ENCODE data around the gene PSTPIP2. TPM values are rescaled to one million over a fixed set of nuclear protein-coding genes. Genes with fewer than 3 reads are reported as not detected.

The PSTPIP2 gene
- total RNA-seq, 1 experiment from 2014 or later = 1.9 TPM

DNA sequence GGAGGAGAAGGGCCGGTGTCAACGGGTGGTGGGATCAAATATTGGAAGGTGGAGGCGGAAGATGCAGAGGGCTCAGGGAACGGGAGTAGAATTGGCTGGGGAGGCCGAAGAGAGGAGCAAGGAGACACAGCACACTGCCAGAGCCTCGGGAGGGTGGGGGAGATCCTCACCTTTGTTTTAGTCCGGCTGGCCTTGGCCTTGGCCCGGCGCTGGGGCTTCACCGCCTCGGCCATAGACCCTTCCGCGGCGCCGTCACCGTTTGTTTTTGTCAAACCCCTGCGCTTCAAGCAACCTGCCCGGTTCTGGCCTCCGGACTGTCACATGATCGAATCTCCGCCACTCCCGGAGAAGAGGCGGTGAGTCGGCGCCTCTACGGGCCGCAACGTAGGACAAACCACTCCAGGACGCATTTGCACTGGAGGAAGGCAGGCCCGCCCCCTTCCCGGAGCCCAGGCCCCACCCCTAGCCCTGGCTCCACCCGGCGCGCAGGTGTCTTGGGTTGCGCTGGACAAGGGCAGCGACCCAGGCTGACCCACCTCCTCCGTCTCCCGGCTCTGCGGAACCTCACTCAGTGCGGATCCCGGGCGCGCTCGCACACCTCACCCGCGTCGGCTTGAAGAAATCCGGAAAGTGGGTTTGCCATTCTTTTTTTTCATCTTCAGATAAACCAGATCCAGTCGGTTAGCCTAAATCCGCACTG, 104.9 kb downstream of the PSTPIP2 start, which contains the start of gene EPG5:
Gene EPG5, minus strand, starts transcription at position 323 of the 700 bp plus-strand sequence. Its CDS starts 90 bp downstream, at position 233.
- POLR2A ChIA-PET = no interaction called here
- TF ChIP-seq ZNF121 (CRISPR knock-in tag; IDR thresholded peaks at IDR 0.05) (peak; percentile 92), ATF1 (CRISPR knock-in tag; IDR thresholded peaks at IDR 0.05) (no peak), NFATC4 (CRISPR knock-in tag; IDR thresholded peaks at IDR 0.05) (0 out of 2 replicates have a peak, but pooled peaks have one; percentile 33), ETV6 (CRISPR knock-in tag; IDR thresholded peaks at IDR 0.05) (peak; percentile 45; the same call in 1 of the 2 replicates), ZNF423 (CRISPR knock-in tag; IDR thresholded peaks at IDR 0.05) (no peak), CREB1 (CRISPR knock-in tag; IDR thresholded peaks at IDR 0.05) (no peak), ZBTB21 (CRISPR knock-in tag; IDR thresholded peaks at IDR 0.05; ENCODE audit: borderline replicate concordance) (peak; percentile 35; the same call in 1 of the 2 replicates), OVOL2 (CRISPR knock-in tag; IDR thresholded peaks at IDR 0.05; ENCODE audit: borderline replicate concordance) (no peak), ZNF138 (CRISPR knock-in tag; conservative IDR thresholded peaks at IDR 0.05) (no peak), SMAD4 (CRISPR knock-in tag; IDR thresholded peaks at IDR 0.05) (no peak), NFYB (CRISPR knock-in tag; conservative IDR thresholded peaks at IDR 0.05; ENCODE audit: low read depth) (peak; percentile 81), PRRX2 (CRISPR knock-in tag; IDR thresholded peaks at IDR 0.05) (no peak), CBFB (CRISPR knock-in tag; IDR thresholded peaks at IDR 0.05; ENCODE audit: low read depth) (peak; percentile 90; the same call in 1 of the 2 replicates), SP1 (CRISPR knock-in tag; conservative IDR thresholded peaks at IDR 0.05) (peak; percentile 97), GABPB1 (CRISPR knock-in tag; IDR thresholded peaks at IDR 0.05) (peak; percentile 25; the same call in 1 of the 2 replicates), SOX15 (CRISPR knock-in tag; IDR thresholded peaks at IDR 0.05) (no peak)
- TF ChIP-seq, protein P1, sequence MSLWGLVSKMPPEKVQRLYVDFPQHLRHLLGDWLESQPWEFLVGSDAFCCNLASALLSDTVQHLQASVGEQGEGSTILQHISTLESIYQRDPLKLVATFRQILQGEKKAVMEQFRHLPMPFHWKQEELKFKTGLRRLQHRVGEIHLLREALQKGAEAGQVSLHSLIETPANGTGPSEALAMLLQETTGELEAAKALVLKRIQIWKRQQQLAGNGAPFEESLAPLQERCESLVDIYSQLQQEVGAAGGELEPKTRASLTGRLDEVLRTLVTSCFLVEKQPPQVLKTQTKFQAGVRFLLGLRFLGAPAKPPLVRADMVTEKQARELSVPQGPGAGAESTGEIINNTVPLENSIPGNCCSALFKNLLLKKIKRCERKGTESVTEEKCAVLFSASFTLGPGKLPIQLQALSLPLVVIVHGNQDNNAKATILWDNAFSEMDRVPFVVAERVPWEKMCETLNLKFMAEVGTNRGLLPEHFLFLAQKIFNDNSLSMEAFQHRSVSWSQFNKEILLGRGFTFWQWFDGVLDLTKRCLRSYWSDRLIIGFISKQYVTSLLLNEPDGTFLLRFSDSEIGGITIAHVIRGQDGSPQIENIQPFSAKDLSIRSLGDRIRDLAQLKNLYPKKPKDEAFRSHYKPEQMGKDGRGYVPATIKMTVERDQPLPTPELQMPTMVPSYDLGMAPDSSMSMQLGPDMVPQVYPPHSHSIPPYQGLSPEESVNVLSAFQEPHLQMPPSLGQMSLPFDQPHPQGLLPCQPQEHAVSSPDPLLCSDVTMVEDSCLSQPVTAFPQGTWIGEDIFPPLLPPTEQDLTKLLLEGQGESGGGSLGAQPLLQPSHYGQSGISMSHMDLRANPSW (CRISPR knock-in tag; conservative IDR thresholded peaks at IDR 0.05; ENCODE audit: low read depth) = no peak
- TF ChIP-seq, protein P2, sequence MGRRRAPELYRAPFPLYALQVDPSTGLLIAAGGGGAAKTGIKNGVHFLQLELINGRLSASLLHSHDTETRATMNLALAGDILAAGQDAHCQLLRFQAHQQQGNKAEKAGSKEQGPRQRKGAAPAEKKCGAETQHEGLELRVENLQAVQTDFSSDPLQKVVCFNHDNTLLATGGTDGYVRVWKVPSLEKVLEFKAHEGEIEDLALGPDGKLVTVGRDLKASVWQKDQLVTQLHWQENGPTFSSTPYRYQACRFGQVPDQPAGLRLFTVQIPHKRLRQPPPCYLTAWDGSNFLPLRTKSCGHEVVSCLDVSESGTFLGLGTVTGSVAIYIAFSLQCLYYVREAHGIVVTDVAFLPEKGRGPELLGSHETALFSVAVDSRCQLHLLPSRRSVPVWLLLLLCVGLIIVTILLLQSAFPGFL (CRISPR knock-in tag; IDR thresholded peaks at IDR 0.05; ENCODE audit: borderline replicate concordance) = no peak
- TF ChIP-seq, protein P3, sequence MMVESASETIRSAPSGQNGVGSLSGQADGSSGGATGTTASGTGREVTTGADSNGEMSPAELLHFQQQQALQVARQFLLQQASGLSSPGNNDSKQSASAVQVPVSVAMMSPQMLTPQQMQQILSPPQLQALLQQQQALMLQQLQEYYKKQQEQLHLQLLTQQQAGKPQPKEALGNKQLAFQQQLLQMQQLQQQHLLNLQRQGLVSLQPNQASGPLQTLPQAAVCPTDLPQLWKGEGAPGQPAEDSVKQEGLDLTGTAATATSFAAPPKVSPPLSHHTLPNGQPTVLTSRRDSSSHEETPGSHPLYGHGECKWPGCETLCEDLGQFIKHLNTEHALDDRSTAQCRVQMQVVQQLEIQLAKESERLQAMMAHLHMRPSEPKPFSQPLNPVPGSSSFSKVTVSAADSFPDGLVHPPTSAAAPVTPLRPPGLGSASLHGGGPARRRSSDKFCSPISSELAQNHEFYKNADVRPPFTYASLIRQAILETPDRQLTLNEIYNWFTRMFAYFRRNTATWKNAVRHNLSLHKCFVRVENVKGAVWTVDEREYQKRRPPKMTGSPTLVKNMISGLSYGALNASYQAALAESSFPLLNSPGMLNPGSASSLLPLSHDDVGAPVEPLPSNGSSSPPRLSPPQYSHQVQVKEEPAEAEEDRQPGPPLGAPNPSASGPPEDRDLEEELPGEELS (CRISPR knock-in tag; IDR thresholded peaks at IDR 0.05) = peak; percentile 42; the same call in 1 of the 2 replicates
- TF ChIP-seq, protein P4, sequence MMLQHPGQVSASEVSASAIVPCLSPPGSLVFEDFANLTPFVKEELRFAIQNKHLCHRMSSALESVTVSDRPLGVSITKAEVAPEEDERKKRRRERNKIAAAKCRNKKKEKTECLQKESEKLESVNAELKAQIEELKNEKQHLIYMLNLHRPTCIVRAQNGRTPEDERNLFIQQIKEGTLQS (CRISPR knock-in tag; conservative IDR thresholded peaks at IDR 0.05) = no peak
- TF ChIP-seq, protein P5, sequence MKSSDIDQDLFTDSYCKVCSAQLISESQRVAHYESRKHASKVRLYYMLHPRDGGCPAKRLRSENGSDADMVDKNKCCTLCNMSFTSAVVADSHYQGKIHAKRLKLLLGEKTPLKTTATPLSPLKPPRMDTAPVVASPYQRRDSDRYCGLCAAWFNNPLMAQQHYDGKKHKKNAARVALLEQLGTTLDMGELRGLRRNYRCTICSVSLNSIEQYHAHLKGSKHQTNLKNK (CRISPR knock-in tag; IDR thresholded peaks at IDR 0.05) = no peak
- TF ChIP-seq, protein P6, sequence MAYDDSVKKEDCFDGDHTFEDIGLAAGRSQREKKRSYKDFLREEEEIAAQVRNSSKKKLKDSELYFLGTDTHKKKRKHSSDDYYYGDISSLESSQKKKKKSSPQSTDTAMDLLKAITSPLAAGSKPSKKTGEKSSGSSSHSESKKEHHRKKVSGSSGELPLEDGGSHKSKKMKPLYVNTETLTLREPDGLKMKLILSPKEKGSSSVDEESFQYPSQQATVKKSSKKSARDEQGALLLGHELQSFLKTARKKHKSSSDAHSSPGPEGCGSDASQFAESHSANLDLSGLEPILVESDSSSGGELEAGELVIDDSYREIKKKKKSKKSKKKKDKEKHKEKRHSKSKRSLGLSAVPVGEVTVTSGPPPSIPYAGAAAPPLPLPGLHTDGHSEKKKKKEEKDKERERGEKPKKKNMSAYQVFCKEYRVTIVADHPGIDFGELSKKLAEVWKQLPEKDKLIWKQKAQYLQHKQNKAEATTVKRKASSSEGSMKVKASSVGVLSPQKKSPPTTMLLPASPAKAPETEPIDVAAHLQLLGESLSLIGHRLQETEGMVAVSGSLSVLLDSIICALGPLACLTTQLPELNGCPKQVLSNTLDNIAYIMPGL (CRISPR knock-in tag; IDR thresholded peaks at IDR 0.05) = peak; percentile 26; the same call in 1 of the 2 replicates
- TF ChIP-seq, protein P7, sequence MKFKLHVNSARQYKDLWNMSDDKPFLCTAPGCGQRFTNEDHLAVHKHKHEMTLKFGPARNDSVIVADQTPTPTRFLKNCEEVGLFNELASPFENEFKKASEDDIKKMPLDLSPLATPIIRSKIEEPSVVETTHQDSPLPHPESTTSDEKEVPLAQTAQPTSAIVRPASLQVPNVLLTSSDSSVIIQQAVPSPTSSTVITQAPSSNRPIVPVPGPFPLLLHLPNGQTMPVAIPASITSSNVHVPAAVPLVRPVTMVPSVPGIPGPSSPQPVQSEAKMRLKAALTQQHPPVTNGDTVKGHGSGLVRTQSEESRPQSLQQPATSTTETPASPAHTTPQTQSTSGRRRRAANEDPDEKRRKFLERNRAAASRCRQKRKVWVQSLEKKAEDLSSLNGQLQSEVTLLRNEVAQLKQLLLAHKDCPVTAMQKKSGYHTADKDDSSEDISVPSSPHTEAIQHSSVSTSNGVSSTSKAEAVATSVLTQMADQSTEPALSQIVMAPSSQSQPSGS (CRISPR knock-in tag; IDR thresholded peaks at IDR 0.05; ENCODE audit: borderline replicate concordance, low read depth) = no peak
- TF ChIP-seq, protein P8, sequence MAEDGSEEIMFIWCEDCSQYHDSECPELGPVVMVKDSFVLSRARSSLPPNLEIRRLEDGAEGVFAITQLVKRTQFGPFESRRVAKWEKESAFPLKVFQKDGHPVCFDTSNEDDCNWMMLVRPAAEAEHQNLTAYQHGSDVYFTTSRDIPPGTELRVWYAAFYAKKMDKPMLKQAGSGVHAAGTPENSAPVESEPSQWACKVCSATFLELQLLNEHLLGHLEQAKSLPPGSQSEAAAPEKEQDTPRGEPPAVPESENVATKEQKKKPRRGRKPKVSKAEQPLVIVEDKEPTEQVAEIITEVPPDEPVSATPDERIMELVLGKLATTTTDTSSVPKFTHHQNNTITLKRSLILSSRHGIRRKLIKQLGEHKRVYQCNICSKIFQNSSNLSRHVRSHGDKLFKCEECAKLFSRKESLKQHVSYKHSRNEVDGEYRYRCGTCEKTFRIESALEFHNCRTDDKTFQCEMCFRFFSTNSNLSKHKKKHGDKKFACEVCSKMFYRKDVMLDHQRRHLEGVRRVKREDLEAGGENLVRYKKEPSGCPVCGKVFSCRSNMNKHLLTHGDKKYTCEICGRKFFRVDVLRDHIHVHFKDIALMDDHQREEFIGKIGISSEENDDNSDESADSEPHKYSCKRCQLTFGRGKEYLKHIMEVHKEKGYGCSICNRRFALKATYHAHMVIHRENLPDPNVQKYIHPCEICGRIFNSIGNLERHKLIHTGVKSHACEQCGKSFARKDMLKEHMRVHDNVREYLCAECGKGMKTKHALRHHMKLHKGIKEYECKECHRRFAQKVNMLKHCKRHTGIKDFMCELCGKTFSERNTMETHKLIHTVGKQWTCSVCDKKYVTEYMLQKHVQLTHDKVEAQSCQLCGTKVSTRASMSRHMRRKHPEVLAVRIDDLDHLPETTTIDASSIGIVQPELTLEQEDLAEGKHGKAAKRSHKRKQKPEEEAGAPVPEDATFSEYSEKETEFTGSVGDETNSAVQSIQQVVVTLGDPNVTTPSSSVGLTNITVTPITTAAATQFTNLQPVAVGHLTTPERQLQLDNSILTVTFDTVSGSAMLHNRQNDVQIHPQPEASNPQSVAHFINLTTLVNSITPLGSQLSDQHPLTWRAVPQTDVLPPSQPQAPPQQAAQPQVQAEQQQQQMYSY (CRISPR knock-in tag; IDR thresholded peaks at IDR 0.05) = no peak

More for the DNA sequence above, 104.9 kb downstream of the PSTPIP2 start, which contains the start of gene EPG5:
- DNase-seq (ENCODE audit: low spot score) (peak; percentile 99), ATAC-seq (peak; percentile 100)
- Mint-ChIP-seq H3K4me1 (peaks cover 5% of the 10 kb centered on the region; the same call in 1 of the 2 replicates), H3K36me3 (peaks cover 4% of the 10 kb centered on the region), H3K9me3 (peaks cover 5% of the 10 kb centered on the region), H3K27ac (peak within 1 kb of the TSS; percentile 92), H3K27me3 (ENCODE audit: low read depth) (peaks cover 24% of the 10 kb centered on the region), H3K4me3 (peak within 1 kb of the TSS; percentile 93)
- CTCF ChIA-PET = interaction anchor here (1.4 kb wide), 1 partner anchor 106 kb away, joined by 3 read pairs; no protein-coding TSS in a partner anchor
